Measurements from ENCODE around the gene KNOP1. TPM values are rescaled to one million over a fixed set of nuclear protein-coding genes. Genes with fewer than 3 reads are reported as not detected.

Gene KNOP1
- total and polyA plus RNA-seq, 10 of the 15 experiments (the other 5 are each of a cell fraction or from before 2014, with no cell fraction given), result 13.8 to 47.2 (median 32.1) TPM

- POLR2A ChIA-PET, result no interaction called here
- WGBS (ENCODE audit: insufficient coverage, insufficient replicate concordance, low lambda C conversion rate, missing lambda C conversion rate), result 93% methylated on average over 4 of the region's 4 CpGs
- no peak overlapping the region for H3K4me3 ChIP-seq
- FAIRE-seq, result no peak
- in situ Hi-C loops (cut with MboI) (no loop called here), intact Hi-C loops (cut with micrococcal nuclease; ENCODE audit: unreplicated experiment) (no loop called here)
- H2AFZ ChIP-seq (ENCODE audit: control insufficient read depth, low read depth, low read length), result no peak overlapping the region
- H3K27ac ChIP-seq (ENCODE audit: control insufficient read depth, insufficient read depth), result no peak overlapping the region
- H3K79me2 ChIP-seq (ENCODE audit: control insufficient read depth, insufficient read depth, low read length), result no peaks in the 10 kb centered on the region
- H3K4me1 ChIP-seq (ENCODE audit: control insufficient read depth, insufficient read depth, low read length), result no peaks in the 10 kb centered on the region
- H3K9me3 ChIP-seq (replicated peaks; ENCODE audit: control insufficient read depth, insufficient read depth, low read length), result no peaks in the 10 kb centered on the region
- CTCF ChIA-PET, result no interaction called here
- no TSS peak for BruUV-seq (replicated peaks)
- H3K4me2 ChIP-seq (ENCODE audit: control insufficient read depth, insufficient read depth), result no peak overlapping the region
- no peaks in the 10 kb centered on the region for H4K20me1 ChIP-seq (ENCODE audit: control insufficient read depth, insufficient read depth)
- no peak for ATAC-seq
- H3K27me3 ChIP-seq (replicated peaks in 1 of 2; ENCODE audit: control insufficient read depth in 2 of 2, insufficient read depth in 2 of 2, low read length in 1 of 2), result no peaks in the 10 kb centered on the region
- TF ChIP-seq RELB (IDR thresholded peaks at IDR 0.05; ENCODE audit: low read depth) (no peak), SIX5 (IDR thresholded peaks at IDR 0.05; ENCODE audit: low read depth, low read length, severe bottlenecking) (no peak), IRF4 (IDR thresholded peaks at IDR 0.05; ENCODE audit: low read depth, low read length) (no peak), FOS (IDR thresholded peaks at IDR 0.05; ENCODE audit: borderline replicate concordance, extremely low read depth, insufficient read length) (no peak), TBL1XR1 (IDR thresholded peaks at IDR 0.05; ENCODE audit: low read depth, low read length) (no peak), DPF2 (IDR thresholded peaks at IDR 0.05) (no peak), E4F1 (IDR thresholded peaks at IDR 0.05; ENCODE audit: borderline replicate concordance, partially characterized antibody) (no peak), ZNF274 (IDR thresholded peaks at IDR 0.05; ENCODE audit: insufficient read depth, insufficient read length) (no peak), TCF3 (IDR thresholded peaks at IDR 0.05; ENCODE audit: borderline replicate concordance, insufficient read depth, low read depth, low read length) (no peak), POLR2A (IDR thresholded peaks at IDR 0.05; ENCODE audit: low read depth, low read length) (no peak), E2F4 (IDR thresholded peaks at IDR 0.05; ENCODE audit: low read depth, low read length) (no peak), TCF7 (IDR thresholded peaks at IDR 0.05; ENCODE audit: borderline replicate concordance) (no peak), FOXK2 (IDR thresholded peaks at IDR 0.05) (no peak), MYB (IDR thresholded peaks at IDR 0.05; ENCODE audit: borderline replicate concordance, low read depth, low read length) (no peak), EZH2 (IDR thresholded peaks at IDR 0.05; ENCODE audit: borderline replicate concordance, control insufficient read depth, low read depth, low read length) (no peak), POLR2AphosphoS2 (IDR thresholded peaks at IDR 0.05; ENCODE audit: low read depth, low read length) (no peak), CEBPZ (IDR thresholded peaks at IDR 0.05; ENCODE audit: low read depth, low read length) (no peak)
- no peaks in the 10 kb centered on the region; a peak in 1 of 4 replicates for H3K36me3 ChIP-seq (ENCODE audit: control insufficient read depth in 2 of 2, insufficient read depth in 2 of 2, low read length in 1 of 2)
- no peak for DNase-seq (ENCODE audit: low read depth, low spot score)
- SMC1A ChIA-PET (ENCODE audit: uncharacterized antibody, unreplicated experiment), result no interaction called here
- no peak overlapping the region for H3K9ac ChIP-seq (ENCODE audit: control insufficient read depth, insufficient read depth, low read length)
- RAD21 ChIA-PET (ENCODE audit: unreplicated experiment), result no interaction called here
Measured at GRCh38 chr16:19672378-19672777, 45.6 kb downstream of the KNOP1 start.

All from GM12878 (cell line).